Mesothelial cell of epicardium (in vitro differentiated cells): ENCODE results near the gene FREY1. TPM values are rescaled to one million over a fixed set of nuclear protein-coding genes. Genes with fewer than 3 reads are reported as not detected.

Experiments used
- DNase-seq, 2 experiments: peaks; one replicate each; pipeline ENCODE4 v3.0.0; 2021; ENCODE audit warnings: low spot score in 2 of 2; ENCODE audit not compliant: unreplicated experiment in 2 of 2
- H3K27ac Mint-ChIP-seq: 2 replicates; pipeline ENCODE4 v1.8.0; 2021; ENCODE audit warnings: mixed read lengths
- H3K27me3 Mint-ChIP-seq: 2 replicates; pipeline ENCODE4 v1.8.0; 2021; ENCODE audit warnings: low read depth, mixed read lengths
- H3K36me3 Mint-ChIP-seq: 2 replicates; pipeline ENCODE4 v1.8.0; 2021; ENCODE audit warnings: mixed read lengths
- H3K4me1 Mint-ChIP-seq: 2 replicates; pipeline ENCODE4 v1.8.0; 2021; ENCODE audit warnings: mixed read lengths
- H3K4me3 Mint-ChIP-seq: 2 replicates; pipeline ENCODE4 v1.8.0; 2021; ENCODE audit warnings: mild to moderate bottlenecking, moderate library complexity, mixed read lengths
- H3K9me3 Mint-ChIP-seq: 2 replicates; pipeline ENCODE4 v1.8.0; 2021; ENCODE audit warnings: mixed read lengths
- total RNA-seq: library from RNA; stranded (reverse); gene quantifications from 3 replicates; pipeline ENCODE4 v1.2.1, GENCODE V29; 2021
- TF ChIP-seq, protein P1 (sequence below): fragments of 200-600 bp; sonication (generic); IDR thresholded peaks from one replicate; pipeline ENCODE4 v1.5.0; 2021; ENCODE audit warnings: antibody characterized with exemption; ENCODE audit not compliant: unreplicated experiment

Gene FREY1
- total RNA-seq, 1 donor from 2014 or later: 3.9 TPM

DNA sequence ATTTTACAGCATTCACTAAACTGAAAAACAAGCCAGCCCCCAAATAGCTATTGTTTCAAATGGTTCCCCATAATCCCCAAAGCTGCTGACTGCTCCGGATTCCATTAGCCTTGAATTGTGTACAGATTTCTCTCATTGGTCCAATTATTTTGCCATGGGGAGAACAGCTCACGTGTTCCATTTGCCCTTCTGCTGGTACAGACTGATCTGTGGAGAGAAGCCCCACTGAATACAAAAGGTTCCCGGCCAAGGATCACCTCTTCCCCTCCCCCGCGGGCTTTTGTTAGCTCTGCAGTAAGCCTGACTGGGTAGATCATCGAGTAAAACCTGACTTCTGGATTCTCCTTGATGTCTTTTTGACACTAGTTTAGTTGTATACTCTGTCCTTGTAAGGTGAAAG lies 30.7 kb downstream of the FREY1 start:
- TF ChIP-seq, protein P1, sequence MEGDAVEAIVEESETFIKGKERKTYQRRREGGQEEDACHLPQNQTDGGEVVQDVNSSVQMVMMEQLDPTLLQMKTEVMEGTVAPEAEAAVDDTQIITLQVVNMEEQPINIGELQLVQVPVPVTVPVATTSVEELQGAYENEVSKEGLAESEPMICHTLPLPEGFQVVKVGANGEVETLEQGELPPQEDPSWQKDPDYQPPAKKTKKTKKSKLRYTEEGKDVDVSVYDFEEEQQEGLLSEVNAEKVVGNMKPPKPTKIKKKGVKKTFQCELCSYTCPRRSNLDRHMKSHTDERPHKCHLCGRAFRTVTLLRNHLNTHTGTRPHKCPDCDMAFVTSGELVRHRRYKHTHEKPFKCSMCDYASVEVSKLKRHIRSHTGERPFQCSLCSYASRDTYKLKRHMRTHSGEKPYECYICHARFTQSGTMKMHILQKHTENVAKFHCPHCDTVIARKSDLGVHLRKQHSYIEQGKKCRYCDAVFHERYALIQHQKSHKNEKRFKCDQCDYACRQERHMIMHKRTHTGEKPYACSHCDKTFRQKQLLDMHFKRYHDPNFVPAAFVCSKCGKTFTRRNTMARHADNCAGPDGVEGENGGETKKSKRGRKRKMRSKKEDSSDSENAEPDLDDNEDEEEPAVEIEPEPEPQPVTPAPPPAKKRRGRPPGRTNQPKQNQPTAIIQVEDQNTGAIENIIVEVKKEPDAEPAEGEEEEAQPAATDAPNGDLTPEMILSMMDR: no peak
- no peak overlapping the region for H3K27ac Mint-ChIP-seq
- H3K4me1 Mint-ChIP-seq: peaks cover 4% of the 10 kb centered on the region
- no peaks in the 10 kb centered on the region for H3K9me3 Mint-ChIP-seq
- no peak overlapping the region for H3K4me3 Mint-ChIP-seq
- H3K27me3 Mint-ChIP-seq: no peaks in the 10 kb centered on the region
- H3K36me3 Mint-ChIP-seq: peaks cover 24% of the 10 kb centered on the region
- no peak for DNase-seq

DNA sequence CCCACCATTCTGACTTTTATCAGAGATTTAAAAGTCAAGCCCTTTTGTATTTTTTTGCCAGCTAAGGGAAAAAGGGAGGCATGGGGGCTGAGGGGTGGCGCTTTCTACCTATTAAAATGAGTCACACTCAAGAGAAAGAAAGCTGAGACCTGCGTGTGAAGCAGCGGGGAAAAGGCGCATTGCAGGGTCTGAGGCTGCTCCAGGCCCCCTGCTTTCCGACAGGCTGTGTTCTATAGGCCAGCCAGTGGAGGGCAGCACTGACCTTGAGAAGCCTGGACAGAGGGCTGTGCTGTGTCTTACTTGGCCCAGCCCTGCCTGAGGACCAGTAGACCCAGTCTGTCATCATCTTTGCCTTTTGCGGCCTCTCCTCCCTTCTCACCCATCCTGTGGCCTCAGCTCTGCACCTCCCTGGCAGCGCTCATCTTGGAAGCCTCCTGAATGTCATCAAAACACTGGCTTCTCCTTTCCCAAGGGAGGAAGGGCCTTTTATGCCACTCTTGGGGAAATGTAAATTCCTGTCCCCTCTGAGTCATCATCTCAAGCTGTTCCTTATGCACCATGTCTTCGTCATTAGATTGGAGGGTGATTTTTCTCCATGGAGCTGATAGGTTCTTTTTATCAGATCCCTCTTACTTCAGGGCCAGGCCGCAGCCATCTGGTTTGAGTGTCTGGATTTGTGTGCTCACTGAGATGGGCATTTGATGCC lies 34.3 kb downstream of the FREY1 start:
- peak in 1 of 2 experiments; percentile 51 for DNase-seq
- TF ChIP-seq, protein P1: no peak
- Mint-ChIP-seq H3K27me3 (no peaks in the 10 kb centered on the region), H3K36me3 (peaks cover 31% of the 10 kb centered on the region), H3K4me3 (no peak overlapping the region), H3K9me3 (no peaks in the 10 kb centered on the region), H3K27ac (no peak overlapping the region), H3K4me1 (no peaks in the 10 kb centered on the region)

DNA sequence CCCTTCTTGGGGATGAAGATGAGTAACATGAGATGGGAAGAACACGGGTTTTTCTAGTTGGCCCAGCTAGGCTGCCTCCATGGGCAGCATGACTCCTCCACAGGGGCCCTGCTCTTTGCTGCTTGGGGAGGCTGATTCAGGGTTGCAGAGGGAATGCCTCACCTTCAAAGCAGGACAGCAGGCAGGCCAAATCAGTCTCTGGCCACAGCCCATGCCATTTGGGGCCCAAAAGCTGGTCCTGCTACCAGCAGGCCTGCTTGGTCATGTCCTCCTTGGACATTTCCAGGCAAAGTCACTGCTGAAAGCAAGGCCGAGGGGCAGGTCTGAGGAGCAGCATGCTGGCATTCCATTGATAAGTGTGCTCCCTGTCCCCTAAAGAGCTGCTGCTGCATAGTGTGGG lies 35.4 kb downstream of the FREY1 start:
- Mint-ChIP-seq H3K27ac (no peak overlapping the region), H3K4me1 (no peaks in the 10 kb centered on the region), H3K9me3 (no peaks in the 10 kb centered on the region), H3K36me3 (peaks cover 30% of the 10 kb centered on the region), H3K27me3 (no peaks in the 10 kb centered on the region), H3K4me3 (no peak overlapping the region)
- TF ChIP-seq, protein P1: no peak
- DNase-seq: no peak

DNA sequence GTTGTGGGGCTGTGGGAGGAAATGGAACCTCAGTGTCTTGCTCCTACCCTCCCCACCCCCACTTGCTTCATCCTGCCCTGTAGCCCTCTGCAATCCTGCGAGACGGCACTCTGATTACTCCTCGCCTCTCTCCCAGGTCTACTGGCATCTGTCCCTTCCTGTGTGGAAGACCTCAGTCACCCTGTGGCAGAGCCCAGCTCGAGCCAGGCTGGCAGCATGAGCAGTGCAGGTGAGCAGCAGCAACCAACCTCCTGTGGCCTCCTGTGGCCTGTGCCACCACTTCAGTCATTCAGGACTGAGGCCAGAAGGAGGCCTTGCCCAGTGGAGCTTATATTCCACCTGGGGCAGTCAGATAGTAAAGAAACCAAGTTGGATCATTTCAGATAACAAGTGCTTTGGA lies 36.4 kb downstream of the FREY1 start:
- TF ChIP-seq, protein P1: no peak
- no peak overlapping the region for H3K4me3 Mint-ChIP-seq
- no peaks in the 10 kb centered on the region for H3K4me1 Mint-ChIP-seq
- H3K36me3 Mint-ChIP-seq: peaks cover 34% of the 10 kb centered on the region
- DNase-seq: no peak
- no peak overlapping the region for H3K27ac Mint-ChIP-seq
- H3K27me3 Mint-ChIP-seq: no peaks in the 10 kb centered on the region
- H3K9me3 Mint-ChIP-seq: no peaks in the 10 kb centered on the region

DNA sequence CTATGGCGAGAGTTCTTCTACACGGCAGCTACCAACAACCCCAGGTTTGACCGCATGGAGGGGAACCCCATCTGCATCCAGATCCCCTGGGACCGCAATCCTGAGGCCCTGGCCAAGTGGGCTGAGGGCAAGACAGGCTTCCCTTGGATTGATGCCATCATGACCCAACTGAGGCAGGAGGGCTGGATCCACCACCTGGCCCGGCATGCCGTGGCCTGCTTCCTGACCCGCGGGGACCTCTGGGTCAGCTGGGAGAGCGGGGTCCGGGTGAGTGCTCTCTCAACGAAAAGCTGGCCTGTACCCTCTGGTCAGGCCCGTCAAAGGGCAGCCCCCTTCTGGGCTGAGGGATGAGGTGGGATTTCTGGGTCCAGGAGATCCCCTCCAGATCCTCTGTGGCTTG lies 37.5 kb downstream of the FREY1 start:
- no peak for DNase-seq
- no peak overlapping the region for H3K27ac Mint-ChIP-seq
- no peaks in the 10 kb centered on the region for H3K27me3 Mint-ChIP-seq
- no peak overlapping the region for H3K4me3 Mint-ChIP-seq
- TF ChIP-seq, protein P1: no peak
- peaks cover 37% of the 10 kb centered on the region for H3K36me3 Mint-ChIP-seq
- no peaks in the 10 kb centered on the region for H3K4me1 Mint-ChIP-seq
- no peaks in the 10 kb centered on the region for H3K9me3 Mint-ChIP-seq
